Body of pancreas (tissue), 4 donors: ENCODE results near the gene ARMC12.

Source experiments
- POLR2A ChIP-seq, 3 donors: fragments of 450-650 bp; IDR thresholded peaks; one replicate each; pipeline ENCODE4 v1.6.1; 2016; ENCODE audit warnings: antibody characterized with exemption in 3 of 3, mild to moderate bottlenecking in 2 of 3
- TF ChIP-seq, protein P1 (sequence below), 7 experiments: fragments of 450-650 bp in 4 of 7; fragments of 200-600 bp in 3 of 7; sonication (generic) in 3 of 7; IDR thresholded peaks; one replicate each; pipeline ENCODE4 v1.5.1; 2016 to 2019; ENCODE audit warnings: antibody characterized with exemption in 7 of 7

DNA sequence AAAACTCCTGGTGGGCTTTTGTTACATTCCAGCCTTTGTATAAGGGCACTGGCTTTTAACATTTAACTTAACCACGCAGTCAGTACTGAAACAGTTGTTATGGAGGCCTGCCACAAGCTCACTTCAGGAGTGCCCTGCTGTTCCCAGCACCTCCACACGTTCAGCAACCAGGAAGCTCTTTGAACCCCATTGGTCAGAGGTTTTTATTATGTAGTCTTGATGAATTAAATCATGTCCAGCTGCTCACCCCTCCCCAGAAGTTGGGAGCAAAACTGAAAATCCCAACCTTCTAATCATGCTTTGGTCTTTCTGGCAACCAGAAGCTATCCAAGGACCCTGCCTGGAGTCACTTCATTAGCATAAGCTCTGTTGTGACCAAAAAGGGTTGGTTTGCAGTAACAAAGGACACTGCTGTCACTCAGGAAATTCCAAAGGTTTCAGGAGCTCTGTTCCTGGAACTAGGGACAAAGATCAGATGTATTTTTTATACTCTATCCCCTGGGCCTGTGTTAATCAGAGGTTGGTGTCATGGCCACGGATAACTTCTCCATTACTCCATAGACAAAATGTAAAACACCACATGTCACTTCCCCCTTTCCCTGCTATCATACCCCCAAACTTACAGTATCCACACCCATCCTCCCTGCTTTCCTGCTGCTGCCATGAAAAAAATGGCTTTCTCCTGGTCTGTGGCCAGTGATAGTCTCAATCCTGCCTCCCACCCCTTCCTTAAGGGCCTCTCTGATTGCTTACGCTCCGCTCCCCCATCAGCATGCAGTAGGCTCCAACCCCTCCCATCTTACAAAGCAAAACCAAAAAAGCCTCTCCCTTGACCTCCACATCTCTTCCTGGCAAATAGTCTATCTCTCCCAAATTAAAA lies 3.1 kb downstream of the ARMC12 start:
- TF ChIP-seq, protein P1, sequence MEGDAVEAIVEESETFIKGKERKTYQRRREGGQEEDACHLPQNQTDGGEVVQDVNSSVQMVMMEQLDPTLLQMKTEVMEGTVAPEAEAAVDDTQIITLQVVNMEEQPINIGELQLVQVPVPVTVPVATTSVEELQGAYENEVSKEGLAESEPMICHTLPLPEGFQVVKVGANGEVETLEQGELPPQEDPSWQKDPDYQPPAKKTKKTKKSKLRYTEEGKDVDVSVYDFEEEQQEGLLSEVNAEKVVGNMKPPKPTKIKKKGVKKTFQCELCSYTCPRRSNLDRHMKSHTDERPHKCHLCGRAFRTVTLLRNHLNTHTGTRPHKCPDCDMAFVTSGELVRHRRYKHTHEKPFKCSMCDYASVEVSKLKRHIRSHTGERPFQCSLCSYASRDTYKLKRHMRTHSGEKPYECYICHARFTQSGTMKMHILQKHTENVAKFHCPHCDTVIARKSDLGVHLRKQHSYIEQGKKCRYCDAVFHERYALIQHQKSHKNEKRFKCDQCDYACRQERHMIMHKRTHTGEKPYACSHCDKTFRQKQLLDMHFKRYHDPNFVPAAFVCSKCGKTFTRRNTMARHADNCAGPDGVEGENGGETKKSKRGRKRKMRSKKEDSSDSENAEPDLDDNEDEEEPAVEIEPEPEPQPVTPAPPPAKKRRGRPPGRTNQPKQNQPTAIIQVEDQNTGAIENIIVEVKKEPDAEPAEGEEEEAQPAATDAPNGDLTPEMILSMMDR (IDR thresholded peaks at IDR 0.05), result no peak
- no peak for TF ChIP-seq POLR2A (IDR thresholded peaks at IDR 0.05)
